CD4-positive, alpha-beta T cell treated with Interleukin-17A for 1 hour (primary cell): ENCODE data around the gene KRTAP9-6.
"Not testable (repeated sequence)": the region's sequence is repeated elsewhere in the genome, so short reads cannot be mapped to it uniquely, and the experiment has no call there.

Experiments used
- DNase-seq: peaks from one replicate; pipeline ENCODE4 v3.0.0-alpha.2; 2020

The KRTAP9-6 gene

GRCh38 chr17:41265078-41265477 is at the start of gene KRTAP9-6:
KRTAP9-6 (plus strand) TSS chr17:41265378; CDS start chr17:41265378, 0 bp downstream.
- no peak for DNase-seq

GRCh38 chr17:41215681-41216080 is 49.5 kb upstream of the KRTAP9-6 start:
- DNase-seq: no peak

GRCh38 chr17:41223821-41224220 is 41.4 kb upstream of the KRTAP9-6 start:
- DNase-seq: no peak

- no peak for DNase-seq
These were observed 39.1 kb upstream of the KRTAP9-6 start for GRCh38 chr17:41226051-41226450.

- not testable (repeated sequence) for DNase-seq
These were observed 38.5 kb upstream of the KRTAP9-6 start, which contains the start of gene KRTAP9-2 for GRCh38 chr17:41226598-41227095. KRTAP9-2 (plus strand) TSS chr17:41226648; CDS start chr17:41226655, 7 bp downstream.

- DNase-seq: no peak
These were observed 35.1 kb upstream of the KRTAP9-6 start for GRCh38 chr17:41230094-41230493.

GRCh38 chr17:41231731-41232130 is 33.4 kb upstream of the KRTAP9-6 start:
- no peak for DNase-seq

GRCh38 chr17:41232399-41233105 is 32.6 kb upstream of the KRTAP9-6 start, which contains the start of gene KRTAP9-3:
KRTAP9-3 (plus strand) TSS chr17:41232449; CDS start chr17:41232502, 53 bp downstream.
- not testable (repeated sequence) for DNase-seq

- DNase-seq: not testable (repeated sequence)
These were observed 28.1 kb upstream of the KRTAP9-6 start for GRCh38 chr17:41237116-41237515.

- not testable (repeated sequence) for DNase-seq
These were observed 27.2 kb upstream of the KRTAP9-6 start, which contains the start of gene KRTAP9-8 for GRCh38 chr17:41237949-41238437. KRTAP9-8 (plus strand) TSS chr17:41237999; CDS start chr17:41238052, 53 bp downstream.

- DNase-seq: not testable (repeated sequence)
These were observed 18.0 kb upstream of the KRTAP9-6 start for GRCh38 chr17:41246995-41247787.

- not testable (repeated sequence) for DNase-seq
These were observed 15.4 kb upstream of the KRTAP9-6 start, which contains the start of gene KRTAP9-4 for GRCh38 chr17:41249637-41250240. KRTAP9-4 (plus strand) TSS chr17:41249687; CDS start chr17:41249721, 34 bp downstream.

- DNase-seq: no peak
These were observed 13.9 kb upstream of the KRTAP9-6 start for GRCh38 chr17:41251261-41251660.

- no peak for DNase-seq
These were observed 10.3 kb upstream of the KRTAP9-6 start for GRCh38 chr17:41254861-41255260.

GRCh38 chr17:41255381-41256290 is 9.5 kb upstream of the KRTAP9-6 start, which contains the start of gene KRTAP9-9:
KRTAP9-9 (plus strand) TSS chr17:41255384.
- not testable (repeated sequence) for DNase-seq

GRCh38 chr17:41256291-41256685 is 8.9 kb upstream of the KRTAP9-6 start:
- no peak for DNase-seq

GRCh38 chr17:41258406-41258805 is 6.8 kb upstream of the KRTAP9-6 start:
- no peak for DNase-seq

- no peak for DNase-seq
These were observed 2.0 kb upstream of the KRTAP9-6 start for GRCh38 chr17:41263212-41263611.

- DNase-seq: no peak
These were observed 579 bp upstream of the KRTAP9-6 start for GRCh38 chr17:41264599-41264998.

GRCh38 chr17:41267711-41268110 is 2.5 kb downstream of the KRTAP9-6 start:
- no peak for DNase-seq

GRCh38 chr17:41271323-41271722 is 6.1 kb downstream of the KRTAP9-6 start:
- not testable (repeated sequence) for DNase-seq
